Activated CD8-positive, alpha-beta memory T cell treated with anti-CD3 and anti-CD28 coated beads, Interleukin-2, amount 50 U/mL, for 1 hour (primary cell): ENCODE results near the gene INTS4.
"Not testable (repeated sequence)": the region's sequence is repeated elsewhere in the genome, so short reads cannot be mapped to it uniquely, and the experiment has no call there.

Experiments used
- DNase-seq: peaks from one replicate; pipeline ENCODE4 v3.0.0-alpha.2; 2020; ENCODE audit errors: extremely low read depth

Gene INTS4

DNA sequence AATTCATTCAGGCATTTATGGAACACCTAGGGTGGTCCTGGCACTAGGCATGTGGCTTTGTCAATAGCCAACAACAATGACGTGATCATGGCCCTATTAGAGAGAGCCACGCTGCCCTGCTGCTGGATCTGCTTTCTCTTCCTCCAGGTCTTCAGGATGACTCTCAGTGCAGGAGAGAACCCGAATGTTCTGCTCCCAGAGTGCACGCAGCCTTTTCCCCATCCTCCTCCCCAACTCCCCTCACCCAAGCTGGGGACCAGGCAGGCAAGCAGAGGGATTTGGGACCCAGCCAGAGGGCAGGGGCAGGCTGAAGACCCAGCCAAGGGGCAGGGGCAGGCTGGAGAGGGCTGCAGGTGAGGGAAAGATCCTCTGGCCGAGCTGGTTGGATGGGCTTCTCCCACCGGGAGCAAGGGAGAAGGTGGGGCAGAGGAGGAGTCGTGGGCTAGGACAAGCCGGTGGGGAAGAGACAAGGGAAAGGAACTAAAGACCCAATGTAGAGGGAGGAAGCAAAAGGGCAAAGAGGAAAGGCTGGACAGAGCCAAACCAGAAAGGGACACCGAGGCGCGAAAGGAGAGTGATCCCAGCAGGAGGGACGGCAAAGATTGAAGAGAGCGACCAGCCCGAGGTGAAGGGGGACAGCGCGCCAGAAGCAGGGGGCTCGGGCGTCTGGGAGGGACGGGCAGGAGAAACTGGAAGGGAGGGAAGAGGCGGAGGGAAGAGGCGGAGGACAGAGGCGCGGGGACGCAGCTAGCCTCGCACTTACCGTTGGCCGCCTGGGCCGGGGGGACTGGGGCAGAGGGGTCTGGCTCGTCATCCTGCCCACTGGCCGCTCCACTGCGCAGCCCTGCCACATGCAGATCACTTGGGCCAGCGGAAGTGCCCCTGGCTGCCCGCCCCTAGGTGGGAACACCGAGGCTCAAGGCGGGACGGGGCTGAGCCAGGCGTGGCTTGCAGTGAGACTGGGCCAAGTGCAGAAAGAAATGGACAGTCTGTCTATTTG is 28.2 kb upstream of the INTS4 start, which contains the start of gene KCTD14:
KCTD14 (minus strand) TSS at position 880 of the 1,000 bp plus-strand sequence; CDS start at position 853, 27 bp downstream.
- DNase-seq: no peak

DNA sequence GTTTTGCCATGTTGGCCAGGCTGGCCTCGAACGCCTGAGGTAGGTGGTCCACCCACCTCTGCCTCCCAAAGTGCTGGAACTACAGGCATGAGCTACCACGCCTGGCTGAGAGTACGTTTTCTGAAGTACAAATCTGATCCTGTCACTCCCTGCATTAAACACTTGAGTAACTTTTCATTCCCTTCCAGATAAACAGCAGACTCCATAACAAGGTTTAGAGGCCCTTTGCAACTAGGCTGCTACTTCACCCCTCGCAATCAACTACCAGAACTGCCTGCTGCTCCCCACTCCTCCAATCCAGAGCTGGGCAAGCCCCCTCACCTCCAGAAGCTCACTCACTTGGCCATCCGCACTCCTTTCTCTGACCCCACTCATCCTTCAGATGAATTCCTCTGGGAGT is 27.1 kb upstream of the INTS4 start:
- no peak for DNase-seq

DNA sequence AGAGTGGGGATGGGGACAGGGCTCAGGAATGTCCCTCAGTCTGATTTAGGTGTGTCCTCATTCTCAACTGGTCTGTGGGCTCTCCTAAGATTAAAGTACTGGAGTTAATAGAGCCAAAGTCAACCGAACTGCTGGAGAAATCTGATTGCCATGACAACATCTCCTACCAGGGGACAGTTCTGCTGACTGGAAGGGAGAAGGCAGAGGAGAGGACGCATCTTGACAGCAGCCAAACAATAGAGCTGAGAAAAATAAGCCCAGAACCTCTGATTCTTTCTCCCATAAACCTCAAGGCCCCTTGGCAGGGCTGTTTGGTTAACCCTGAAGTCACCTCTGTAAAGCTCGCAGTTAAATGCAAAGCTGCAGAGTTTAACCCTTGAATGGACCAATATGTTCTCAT is 25.8 kb upstream of the INTS4 start:
- no peak for DNase-seq

DNA sequence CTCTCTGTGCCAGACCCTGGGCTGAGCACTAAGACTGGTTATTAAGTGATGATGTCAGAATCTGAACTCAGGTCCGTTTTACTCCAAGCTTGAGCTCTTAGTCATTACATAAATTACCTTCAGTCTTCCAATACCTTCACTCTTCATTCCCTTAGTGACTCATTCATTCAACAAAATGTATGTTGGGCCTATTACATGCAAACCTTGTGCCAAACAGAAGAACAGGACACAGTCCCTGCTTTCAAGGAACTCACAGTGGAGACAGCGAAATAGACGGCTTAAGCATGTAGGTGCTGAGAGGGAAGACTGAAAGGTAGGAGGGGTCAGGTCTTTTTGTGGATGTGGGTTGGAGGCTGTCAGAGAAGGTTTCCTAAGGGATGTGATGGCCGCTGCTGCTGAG is 25.3 kb upstream of the INTS4 start:
- DNase-seq: no peak

DNA sequence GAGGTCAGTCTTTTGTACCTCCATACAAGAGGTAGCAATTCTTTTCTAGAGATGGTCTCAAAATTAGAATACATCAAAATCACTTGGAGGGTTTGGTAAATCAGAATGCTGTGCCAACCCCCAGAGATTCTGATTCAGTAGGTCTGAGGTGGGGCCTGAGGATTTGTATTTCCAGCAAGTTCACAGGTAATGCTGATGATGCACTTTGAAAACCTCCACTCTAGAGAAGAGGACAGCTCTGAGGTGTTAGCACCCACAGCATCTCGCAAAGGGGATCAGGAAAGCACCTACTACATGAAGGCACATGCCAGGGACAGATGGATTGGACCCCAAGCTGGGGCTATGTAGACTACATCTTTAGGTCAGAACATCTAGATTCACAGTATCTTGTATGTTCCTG is 21.4 kb upstream of the INTS4 start:
- no peak for DNase-seq

DNA sequence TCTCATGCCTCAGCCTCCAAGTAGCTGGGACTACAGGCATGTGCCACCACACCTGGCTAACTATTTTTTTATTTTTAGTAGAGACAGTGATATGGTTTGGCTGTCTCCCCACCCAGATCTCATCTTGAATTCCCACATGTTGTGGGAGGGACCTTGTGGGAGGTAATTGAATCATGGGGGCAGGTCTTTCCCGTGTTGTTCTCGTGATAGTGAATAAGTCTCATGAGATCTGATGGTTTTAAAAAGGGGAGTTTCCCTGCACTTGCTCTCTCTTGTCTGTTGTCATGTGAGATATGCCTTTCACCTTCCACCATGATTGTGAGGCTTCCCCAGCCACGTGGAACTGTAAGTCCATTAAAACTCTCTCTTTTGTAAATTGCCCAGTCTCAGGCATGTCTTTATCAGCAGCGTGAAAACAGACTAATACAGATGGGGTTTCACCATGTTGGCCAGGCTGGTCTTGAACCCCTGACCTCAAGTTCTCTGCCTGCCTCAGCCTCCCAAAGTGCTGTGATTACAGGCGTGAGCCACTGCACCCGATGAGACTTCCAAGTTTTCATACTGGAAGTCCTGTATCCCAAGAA is 20.6 kb upstream of the INTS4 start:
- DNase-seq: not testable (repeated sequence)

DNA sequence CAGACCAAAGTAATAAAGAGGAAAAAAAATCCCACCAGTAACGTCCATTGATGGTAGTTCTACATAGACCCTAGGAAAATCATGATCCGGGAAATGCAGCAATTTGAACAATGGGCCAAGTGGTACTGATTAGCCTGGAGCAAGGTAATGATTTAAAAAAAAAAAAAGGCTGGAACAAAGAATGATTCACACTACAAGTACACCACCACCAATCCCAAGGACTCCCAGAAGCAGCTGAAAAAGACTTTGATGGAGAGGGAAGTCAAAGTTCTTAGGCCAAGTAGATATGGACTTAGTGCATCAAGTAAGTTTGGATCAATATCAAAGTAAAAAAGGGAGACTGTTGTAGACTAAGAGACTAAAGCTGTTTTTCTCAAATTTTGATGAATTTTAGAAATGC is 16.8 kb upstream of the INTS4 start:
- DNase-seq: no peak

DNA sequence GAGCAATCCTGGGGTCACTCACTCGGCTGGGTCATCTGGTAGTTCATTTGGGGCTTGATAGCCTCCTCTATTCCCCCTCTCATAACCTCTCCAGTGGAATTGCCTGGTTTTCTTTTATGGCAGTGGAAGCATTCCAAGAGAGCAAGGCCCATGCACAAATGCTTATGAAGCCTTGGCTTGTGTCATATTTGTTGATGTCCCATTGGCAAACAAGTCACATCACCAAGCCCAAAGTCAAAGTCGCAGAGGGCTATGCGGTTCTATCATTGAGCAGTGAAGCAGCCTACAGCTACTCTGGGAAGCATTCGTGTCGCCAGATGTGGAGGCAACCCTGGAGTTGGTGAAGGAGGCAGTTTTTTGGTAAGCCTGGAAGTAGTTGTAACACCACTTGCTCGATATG is 16.3 kb upstream of the INTS4 start:
- no peak for DNase-seq

DNA sequence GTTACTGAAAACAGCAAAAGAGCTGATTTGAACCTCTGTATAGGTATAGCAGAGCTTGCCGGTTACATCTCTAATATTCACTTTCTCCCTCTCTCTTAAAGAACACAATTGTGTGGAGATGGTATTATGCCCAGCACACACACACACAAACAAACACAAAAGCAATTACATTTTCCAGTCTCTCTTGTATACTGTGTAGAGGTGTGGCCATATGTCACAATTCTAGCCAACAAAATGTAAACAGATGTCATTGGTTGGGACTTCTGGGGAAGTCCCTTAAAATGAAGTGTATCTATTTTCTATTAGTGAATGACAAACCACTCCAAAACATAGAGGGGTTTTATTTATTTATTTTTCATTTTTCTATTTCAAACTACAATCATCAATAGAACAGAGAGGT is 15.8 kb upstream of the INTS4 start:
- DNase-seq: no peak

DNA sequence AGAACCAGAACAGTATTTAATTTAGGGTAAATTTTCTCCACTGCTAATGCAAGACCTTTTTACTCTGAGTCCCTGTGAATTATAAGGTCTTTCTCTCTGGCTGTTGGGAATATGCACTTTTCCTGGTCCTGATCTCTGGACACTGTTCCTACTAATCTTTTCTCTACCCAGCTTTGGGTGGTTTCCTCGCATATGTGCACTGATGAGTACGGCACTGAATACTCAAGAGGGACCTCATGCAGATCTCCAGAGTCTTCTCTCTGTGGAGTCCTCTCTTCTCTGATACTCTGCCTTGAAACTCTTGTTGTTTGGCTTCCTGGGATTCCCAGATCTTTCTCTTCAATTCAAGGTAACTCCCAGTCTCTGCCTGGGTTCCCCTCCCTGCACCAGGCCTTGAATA is 14.6 kb upstream of the INTS4 start:
- DNase-seq: no peak

DNA sequence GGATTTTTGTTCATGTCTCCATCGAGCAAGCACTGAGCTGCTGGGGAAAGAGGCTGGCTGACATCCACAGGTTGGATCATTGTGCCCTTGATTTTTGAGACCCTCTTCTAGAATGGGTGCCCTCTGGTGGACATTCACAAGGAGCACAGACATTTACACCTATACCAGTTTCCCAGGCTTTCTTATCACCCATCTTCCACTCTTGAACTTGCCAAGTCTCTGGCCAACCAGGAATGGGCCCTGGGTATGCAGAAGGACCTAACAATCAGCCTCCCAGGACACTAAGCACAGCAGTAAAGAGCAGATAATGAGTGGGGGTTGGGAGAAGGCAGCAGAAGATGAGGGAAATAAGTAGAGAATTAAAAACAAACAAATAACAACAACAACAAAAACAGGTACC is 5.7 kb upstream of the INTS4 start:
- no peak for DNase-seq

DNA sequence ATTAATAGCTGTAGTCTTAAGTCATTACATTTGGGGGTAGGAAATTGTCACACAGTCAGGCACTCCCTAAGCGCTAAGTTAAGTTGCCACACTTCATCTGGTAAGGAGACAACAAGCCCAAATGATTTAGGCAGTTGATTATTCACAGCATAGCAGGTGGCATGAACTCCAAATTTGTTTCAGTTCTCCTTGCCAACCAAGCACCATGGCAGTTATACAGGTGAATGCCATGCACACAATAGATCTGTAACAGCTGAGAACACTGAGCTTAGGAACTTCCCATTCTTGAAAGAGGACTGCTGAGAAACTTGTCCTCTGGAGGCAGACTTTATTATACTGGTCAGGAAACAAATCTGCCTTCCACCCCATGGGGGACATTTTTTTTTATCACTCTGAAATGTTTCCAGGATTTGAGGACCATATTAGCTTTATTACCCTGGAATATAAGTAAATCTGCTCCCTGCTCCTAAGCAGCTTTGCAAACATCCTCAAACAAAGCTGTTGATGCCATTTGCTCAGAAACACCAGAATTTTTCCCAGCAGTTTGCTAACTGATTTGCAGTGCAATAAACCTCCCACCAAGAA is 5.1 kb upstream of the INTS4 start:
- no peak for DNase-seq

DNA sequence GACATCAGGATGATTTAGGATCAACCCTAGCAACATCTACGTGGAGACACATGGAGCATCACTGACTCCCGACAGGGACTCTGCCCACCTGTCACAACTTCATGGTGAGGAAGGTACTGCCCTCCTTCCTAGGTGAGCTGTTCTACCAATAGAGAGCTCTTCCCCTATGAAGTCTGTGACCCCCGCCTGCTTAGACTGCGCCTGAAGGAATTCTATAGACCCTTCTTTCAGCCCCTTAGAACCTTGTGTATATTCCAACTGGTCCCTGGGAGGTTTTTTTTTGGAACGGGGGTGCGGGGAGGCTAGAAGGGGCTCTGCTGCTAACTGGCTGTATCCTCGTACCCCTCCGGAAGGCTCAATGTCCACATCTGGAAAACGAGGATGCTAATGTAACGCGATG is 566 bp downstream of the INTS4 start:
- DNase-seq: no peak

DNA sequence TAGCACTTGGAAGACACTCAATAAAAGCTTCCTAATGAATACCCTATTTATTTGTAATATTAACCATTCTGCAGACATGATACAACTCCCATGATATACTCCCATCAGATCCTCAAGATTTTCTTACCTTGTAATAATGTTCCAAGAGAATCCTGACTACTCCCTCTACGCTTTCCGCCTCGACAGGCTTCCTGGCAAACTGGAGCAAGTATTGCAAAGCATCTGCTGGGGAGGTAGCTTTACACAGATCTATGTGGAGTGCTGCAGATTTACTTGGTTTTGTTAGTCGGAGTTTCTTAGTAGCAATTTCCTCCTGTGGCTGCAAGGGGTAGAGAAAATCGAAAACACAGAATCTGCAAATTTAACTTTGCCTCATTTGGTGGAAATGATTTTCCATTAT is 3.5 kb downstream of the INTS4 start:
- no peak for DNase-seq

DNA sequence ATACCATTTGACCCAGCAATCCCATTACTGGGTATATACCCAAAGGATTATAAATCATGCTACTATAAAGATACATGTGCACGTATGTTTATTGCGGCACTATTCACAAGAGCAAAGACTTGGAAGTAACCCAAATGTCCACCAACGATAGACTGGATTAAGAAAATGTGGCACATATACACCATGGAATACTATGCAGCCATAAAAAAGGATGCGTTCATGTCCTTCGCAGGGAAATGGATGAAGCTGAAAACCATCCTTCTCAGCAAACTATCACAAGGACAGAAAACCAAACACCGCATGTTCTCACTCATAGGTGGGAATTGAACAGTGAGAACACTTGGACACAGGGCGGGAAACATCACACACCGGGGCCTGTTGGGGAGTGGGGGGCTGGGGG is 8.0 kb downstream of the INTS4 start:
- not testable (repeated sequence) for DNase-seq

DNA sequence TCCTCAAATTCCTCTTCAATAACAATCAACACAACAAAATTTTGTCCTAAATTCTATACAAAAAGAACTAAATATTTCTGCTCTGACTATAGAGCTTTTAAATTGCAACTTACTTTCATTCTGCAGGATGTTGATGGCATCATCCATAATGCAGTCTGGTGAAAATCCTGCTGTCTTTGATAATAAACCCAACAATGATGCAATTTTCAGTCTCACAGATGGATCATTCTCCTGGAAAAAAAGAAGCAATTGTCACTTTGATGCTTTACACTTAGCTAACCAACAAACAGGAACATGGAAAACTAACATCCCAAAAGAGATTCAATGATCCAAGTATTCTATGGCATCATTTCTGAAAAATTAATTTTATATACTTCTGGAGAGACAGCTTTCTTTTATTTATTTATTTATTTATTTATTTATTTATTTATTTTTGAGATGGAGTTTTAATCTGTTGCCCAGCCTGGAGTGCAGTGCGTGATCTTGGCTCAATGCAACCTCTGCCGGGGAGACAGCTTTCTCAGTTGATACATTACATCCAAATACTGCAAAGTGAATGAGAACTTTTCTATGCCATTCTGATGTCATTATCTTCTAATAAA is 13.0 kb downstream of the INTS4 start:
- DNase-seq: no peak

DNA sequence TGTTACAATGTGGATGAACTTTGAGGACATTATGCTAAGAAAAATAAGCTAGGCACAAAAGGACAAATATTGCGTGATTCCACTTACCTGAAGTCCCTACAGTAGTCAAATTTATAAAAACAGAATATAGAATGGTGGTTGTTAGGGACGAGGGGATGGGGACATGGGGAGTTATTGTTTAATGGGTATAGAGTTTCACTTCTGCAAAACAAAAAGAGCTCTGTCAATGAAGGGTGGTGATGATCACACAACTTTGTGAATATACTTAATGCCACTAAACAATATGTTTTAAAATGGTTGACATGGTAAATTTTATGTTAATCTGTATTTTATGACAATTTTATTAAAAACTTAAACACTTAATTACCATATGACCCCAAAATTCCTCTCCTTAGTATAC is 26.1 kb downstream of the INTS4 start:
- DNase-seq: no peak

DNA sequence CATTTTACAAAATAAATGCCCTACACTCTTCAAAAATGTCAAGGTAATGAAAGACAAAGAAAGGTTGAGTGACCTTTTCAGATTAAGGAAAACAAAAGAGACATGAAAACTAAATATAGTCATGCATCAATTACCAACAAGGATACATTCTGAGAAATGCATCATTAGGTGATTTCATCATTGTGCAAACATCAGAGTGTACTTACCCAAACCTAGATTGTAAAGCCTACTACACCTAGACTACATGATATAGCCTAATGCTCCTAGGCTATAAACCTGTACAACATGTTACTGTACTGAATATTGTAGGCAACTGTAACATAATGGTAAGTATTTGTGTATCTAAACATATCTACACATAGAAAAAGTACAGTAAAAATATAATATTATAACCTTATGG is 26.7 kb downstream of the INTS4 start:
- DNase-seq: no peak

DNA sequence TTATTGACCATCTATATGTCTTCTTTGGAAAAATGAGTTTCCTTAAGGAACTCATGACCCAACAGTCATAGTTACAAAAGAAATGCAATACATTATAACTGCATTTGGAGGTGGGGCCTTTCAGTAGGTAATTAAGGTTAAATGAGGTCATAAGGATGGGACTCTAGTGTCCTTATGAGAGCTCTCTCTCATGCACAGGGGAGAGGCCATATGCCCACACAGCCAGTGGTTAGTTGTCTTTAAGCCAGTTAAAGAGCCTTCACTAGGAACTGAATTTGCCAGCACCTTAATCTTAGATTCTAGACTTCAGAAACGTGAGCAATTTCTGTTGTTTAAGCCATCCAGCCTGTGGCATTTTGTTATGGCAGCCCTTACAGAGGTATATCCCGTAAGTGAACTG is 27.3 kb downstream of the INTS4 start:
- no peak for DNase-seq

DNA sequence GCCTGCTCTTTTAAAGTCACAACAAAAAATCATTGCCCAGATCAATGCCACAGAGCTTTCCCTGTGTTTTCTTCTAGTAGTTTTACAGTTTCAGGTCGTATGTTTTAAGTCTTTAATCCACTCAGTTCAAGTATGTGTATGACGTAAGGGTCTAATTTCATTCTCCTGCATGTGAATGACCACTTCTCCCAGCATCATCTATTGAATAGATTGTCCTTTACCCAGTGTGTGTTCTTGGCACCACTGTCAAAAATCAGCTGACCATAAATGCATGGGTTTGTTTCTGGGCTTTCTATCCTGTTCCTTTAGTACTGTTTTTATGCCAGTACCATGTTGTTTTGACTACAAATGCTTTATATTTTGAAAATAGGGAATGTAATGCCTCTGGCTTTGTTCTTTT is 28.1 kb downstream of the INTS4 start:
- DNase-seq: no peak

DNA sequence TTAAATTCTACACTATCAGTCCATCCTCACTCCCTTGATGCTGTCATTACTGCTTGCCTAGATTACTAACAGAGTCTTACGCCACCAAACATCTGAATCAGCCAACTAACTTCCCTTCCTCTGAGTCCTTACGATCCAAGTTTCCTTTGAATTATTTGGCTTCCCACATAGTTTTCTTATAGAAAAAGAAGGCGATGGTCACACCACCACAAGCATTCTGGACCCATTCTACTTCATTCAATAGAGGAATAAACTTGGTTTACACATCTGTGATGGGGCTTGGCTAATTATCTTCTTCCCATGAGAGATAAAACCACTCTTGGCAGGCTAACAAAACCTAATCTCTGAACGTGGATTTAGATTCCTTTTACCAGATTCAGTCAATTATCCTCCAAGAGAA is 35.0 kb downstream of the INTS4 start:
- no peak for DNase-seq

DNA sequence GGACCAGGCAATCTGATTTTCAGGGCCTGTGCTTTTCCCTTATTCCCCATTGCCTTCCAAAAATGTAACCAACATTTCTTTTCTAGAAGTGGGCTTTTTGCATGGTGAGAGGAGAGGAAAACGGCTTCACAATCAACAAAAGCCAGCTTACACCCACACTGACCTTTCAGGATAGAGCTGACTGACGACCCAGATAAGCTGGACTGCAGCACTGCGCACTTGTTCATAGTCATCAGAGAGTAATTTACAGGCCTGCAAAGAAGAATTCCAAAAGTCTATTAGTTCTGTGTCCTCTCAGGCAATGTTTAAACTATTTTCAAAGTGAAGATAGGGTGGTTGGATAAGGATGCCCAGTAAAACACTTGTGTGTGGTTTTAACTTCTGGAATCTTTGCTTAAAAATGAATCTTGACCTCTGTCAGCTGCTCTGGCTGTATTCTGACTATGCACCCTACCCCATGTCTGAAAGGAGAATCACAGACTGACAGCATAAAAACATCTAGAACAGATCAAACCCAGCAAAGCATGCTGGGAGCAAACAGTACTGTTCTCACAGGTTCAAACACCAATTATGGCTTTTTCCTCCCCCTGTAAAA is 35.8 kb downstream of the INTS4 start:
- DNase-seq: not testable (repeated sequence)
